HCT116 (cell line): ENCODE measurements around the gene PPM1H. TPM values are rescaled to one million over a fixed set of nuclear protein-coding genes. Genes with fewer than 3 reads are reported as not detected.

ENCODE experiments used
- ATAC-seq: fragments of 200-7000 bp; cut with Tn5 transposase; 2 replicates; pipeline ENCODE4 v1.9.1; 2020; ENCODE audit warnings: mild to moderate bottlenecking, moderate library complexity
- BruUV-seq: library from RNA; stranded (reverse); fragments of 400-500 nt; replicated peaks from 2 replicates; lab custom pipeline; 2021; lab: Mats Ljungman, UMichigan
- CTCF ChIA-PET: fragments of 300-600 bp; sonication (Branson Sonifier 250); formaldehyde crosslinking; loops from one replicate; lab custom pipeline; 2021; ENCODE audit warnings: antibody characterized with exemption; lab: Charles Lee
- POLR2A ChIA-PET: fragments of 300-600, 350-600 bp; sonication (Branson Sonifier 250); formaldehyde crosslinking; loops from one replicate; lab custom pipeline; 2021; ENCODE audit warnings: antibody characterized with exemption; lab: Charles Lee
- RAD21 ChIA-PET, 2 experiments: fragments of 300-600 bp; sonication (Branson Sonifier 250); formaldehyde crosslinking; loops; one replicate each; lab custom pipeline; 2023; ENCODE audit warnings: low total read pairs in 2 of 2; ENCODE audit not compliant: uncharacterized antibody in 2 of 2, unreplicated experiment in 2 of 2, low non-redundant PET in 1 of 2; lab: Charles Lee
- DNase-seq: peaks from one replicate; pipeline ENCODE4 v3.0.0-alpha.2; 2010; ENCODE audit warnings: low read depth, low spot score
- H2AFZ ChIP-seq: fragments of 200-600 bp; shearing (Covaris generic), sonication (generic); 2 replicates; pipeline ENCODE4 v1.6.1; 2017; ENCODE audit warnings: low read depth, mixed run types, mixed read lengths, antibody characterized with exemption, low read length; ENCODE audit not compliant: poor library complexity, severe bottlenecking
- H3K27ac ChIP-seq: 2 replicates; pipeline ENCODE4 v1.5.1; 2012; ENCODE audit warnings: low read depth, low read length
- H3K27me3 ChIP-seq: fragments of 200-600 bp; sonication (generic); 2 replicates; pipeline ENCODE4 v1.6.1; 2016; ENCODE audit warnings: mixed run types, low read length, mixed read lengths; ENCODE audit not compliant: insufficient read depth
- H3K36me3 ChIP-seq, 2 experiments: fragments of 200-500 bp in 1 of 2; fragments of 200-600 bp in 1 of 2; sonication (Bioruptor generic) in 1 of 2; sonication (generic) in 1 of 2; 2 replicates each; pipeline versions ENCODE4 v1.5.1 to v1.6.1; 2014 to 2016; ENCODE audit warnings: low read length in 2 of 2, inconsistent platforms in 1 of 2, mixed read lengths in 1 of 2, mixed run types in 1 of 2; ENCODE audit not compliant: insufficient read depth in 2 of 2, control insufficient read depth in 1 of 2
- H3K4me1 ChIP-seq, 2 experiments: fragments of 200-600 bp in 1 of 2; sonication (generic) in 1 of 2; 2 replicates each; pipeline versions ENCODE4 v1.5.1 to v1.6.1; 2012 to 2017; ENCODE audit warnings: low read length in 2 of 2, inconsistent platforms in 1 of 2, mild to moderate bottlenecking in 1 of 2, mixed read lengths in 1 of 2, mixed run types in 1 of 2, moderate library complexity in 1 of 2; ENCODE audit not compliant: insufficient read depth in 2 of 2, control insufficient read depth in 1 of 2
- H3K4me2 ChIP-seq: fragments of 200-600 bp; sonication (generic); 2 replicates; pipeline ENCODE4 v1.6.1; 2017; ENCODE audit warnings: mixed run types, low read length, mixed read lengths
- H3K4me3 ChIP-seq, 2 experiments: fragments of 200-600 bp in 1 of 2; sonication (generic) in 1 of 2; replicated peaks in 1 of 2; 2 replicates each; pipeline ENCODE4 v1.5.1; 2011 to 2016; ENCODE audit warnings: low read length in 2 of 2, control low read depth in 1 of 2, low read depth in 1 of 2, mild to moderate bottlenecking in 1 of 2, mixed read lengths in 1 of 2, mixed run types in 1 of 2
- H3K79me2 ChIP-seq: fragments of 200-600 bp; sonication (generic); 2 replicates; pipeline ENCODE4 v1.6.1; 2017; ENCODE audit warnings: mild to moderate bottlenecking, mixed run types, low read length, moderate library complexity, mixed read lengths; ENCODE audit not compliant: insufficient read depth
- H3K9ac ChIP-seq: fragments of 200-600 bp; sonication (generic); 2 replicates; pipeline ENCODE4 v1.6.1; 2016; ENCODE audit warnings: low read length, mixed read lengths
- H3K9me2 ChIP-seq: fragments of 200-600 bp; sonication (generic), shearing (Covaris generic); 2 replicates; pipeline ENCODE4 v1.6.1; 2017; ENCODE audit warnings: mixed run types, mild to moderate bottlenecking, moderate library complexity; ENCODE audit not compliant: insufficient read depth
- H3K9me3 ChIP-seq, 2 experiments: fragments of 200-500 bp in 1 of 2; fragments of 200-600 bp in 1 of 2; sonication (Bioruptor generic) in 1 of 2; sonication (generic) in 1 of 2; 2 replicates each; pipeline ENCODE4 v1.6.1; 2014 to 2017; ENCODE audit warnings: low read length in 2 of 2, mixed read lengths in 2 of 2, inconsistent platforms in 1 of 2, low read depth in 1 of 2, mild to moderate bottlenecking in 1 of 2, mixed run types in 1 of 2, moderate library complexity in 1 of 2; ENCODE audit not compliant: control insufficient read depth in 1 of 2, insufficient read depth in 1 of 2
- H4K20me1 ChIP-seq: fragments of 200-600 bp; sonication (generic), shearing (Covaris generic); 2 replicates; pipeline ENCODE4 v1.6.1; 2017; ENCODE audit warnings: mixed run types, mild to moderate bottlenecking, moderate library complexity; ENCODE audit not compliant: insufficient read depth
- ATF3 ChIP-seq: IDR thresholded peaks from 2 replicates; pipeline ENCODE4 v1.6.1; 2012
- CEBPB ChIP-seq: IDR thresholded peaks from 2 replicates; pipeline ENCODE4 v1.6.1; 2012; ENCODE audit warnings: low read depth
- CTCF ChIP-seq, 3 experiments: fragments of 200-600 bp in 1 of 3; sonication (generic) in 1 of 3; IDR thresholded peaks in 2 of 3; conservative IDR thresholded peaks in 1 of 3; 2 replicates each; pipeline ENCODE4 v1.5.1; 2012 to 2017; ENCODE audit warnings: low read depth in 2 of 3, low read length in 2 of 3, antibody characterized with exemption in 1 of 3, borderline replicate concordance in 1 of 3, control low read depth in 1 of 3, mild to moderate bottlenecking in 1 of 3, mixed read lengths in 1 of 3, mixed run types in 1 of 3, moderate library complexity in 1 of 3; ENCODE audit not compliant: insufficient read depth in 1 of 3
- EGR1 ChIP-seq: IDR thresholded peaks from 2 replicates; pipeline ENCODE4 v1.6.1; 2012; ENCODE audit warnings: low read depth
- EZH2phosphoT487 ChIP-seq: fragments of 200-600 bp; IDR thresholded peaks from 2 replicates; pipeline ENCODE4 v1.6.1; 2018; ENCODE audit warnings: antibody characterized with exemption, borderline replicate concordance
- JUND ChIP-seq: IDR thresholded peaks from 2 replicates; pipeline ENCODE4 v1.6.1; 2012
- MAX ChIP-seq: IDR thresholded peaks from 2 replicates; pipeline ENCODE4 v1.6.1; 2012
- POLR2A ChIP-seq: IDR thresholded peaks from 2 replicates; pipeline ENCODE4 v1.7.0; 2011; ENCODE audit warnings: borderline replicate concordance; ENCODE audit not compliant: insufficient read depth, insufficient read length; ENCODE audit errors: extremely low read depth
- RAD21 ChIP-seq: IDR thresholded peaks from 2 replicates; pipeline ENCODE4 v1.6.1; 2012; ENCODE audit warnings: low read depth, mild to moderate bottlenecking
- REST ChIP-seq: IDR thresholded peaks from 2 replicates; pipeline ENCODE4 v1.6.1; 2012; ENCODE audit warnings: low read depth
- SIN3A ChIP-seq: IDR thresholded peaks from 2 replicates; pipeline ENCODE4 v1.6.1; 2012; ENCODE audit warnings: low read depth
- SP1 ChIP-seq: IDR thresholded peaks from 2 replicates; pipeline ENCODE4 v1.6.1; 2012; ENCODE audit warnings: low read depth
- TCF7L2 ChIP-seq: IDR thresholded peaks from 2 replicates; pipeline ENCODE4 v1.7.0; 2011; ENCODE audit warnings: borderline replicate concordance, inconsistent platforms; ENCODE audit not compliant: insufficient read depth, insufficient read length; ENCODE audit errors: extremely low read depth
- YY1 ChIP-seq: IDR thresholded peaks from 2 replicates; pipeline ENCODE4 v1.6.1; 2011; ENCODE audit warnings: low read length, low read depth, moderate library complexity, mild to moderate bottlenecking; ENCODE audit not compliant: insufficient replicate concordance; ENCODE audit errors: extremely low read depth
- ZBTB33 ChIP-seq: IDR thresholded peaks from 2 replicates; pipeline ENCODE4 v1.6.1; 2011; ENCODE audit warnings: mild to moderate bottlenecking, low read length, moderate library complexity; ENCODE audit not compliant: insufficient replicate concordance; ENCODE audit errors: extremely low read depth
- ZFX ChIP-seq: fragments of 450-650 bp; IDR thresholded peaks from 2 replicates; pipeline ENCODE4 v1.6.1; 2017
- ZNF274 ChIP-seq: fragments of 200-500 bp; sonication (Bioruptor generic); IDR thresholded peaks from 2 replicates; pipeline ENCODE4 v1.6.1; 2014; ENCODE audit warnings: mild to moderate bottlenecking, low read depth, low read length, inconsistent platforms
- intact Hi-C: fragments of 100-400 bp; cut with micrococcal nuclease; formaldehyde crosslinking; loops from 2 replicates; pipeline ENCODE4 v1.10.0; 2022
- total RNA-seq: library from RNA; stranded (reverse); gene quantifications from one replicate; pipeline ENCODE4 v1.2.1, GENCODE V29; 2021; ENCODE audit not compliant: unreplicated experiment

Gene PPM1H
- total RNA-seq, 1 experiment from 2014 or later: 8.0 TPM

- no peak overlapping the region for H3K9ac ChIP-seq
- H2AFZ ChIP-seq: no peak overlapping the region
- H3K79me2 ChIP-seq: no peaks in the 10 kb centered on the region
- CTCF ChIA-PET: interaction anchor here (1.7 kb wide), 1 partner anchor 138 kb away, joined by 4 read pairs; no protein-coding TSS in a partner anchor
- H3K4me2 ChIP-seq: no peak overlapping the region
- peaks cover 9 to 18% of the 10 kb centered on the region in 2 experiments; a peak in 3 of 4 replicates for H3K4me1 ChIP-seq
- H3K9me3 ChIP-seq: no peaks in the 10 kb centered on the region
- no peak overlapping the region for H3K27ac ChIP-seq
- no TSS peak for BruUV-seq
- TF ChIP-seq ZFX (no peak), EGR1 (no peak), POLR2A (no peak), SIN3A (no peak), CTCF (IDR thresholded peaks at IDR 0.05 in 2 of 3, conservative IDR thresholded peaks at IDR 0.05 in 1 of 3; ENCODE audit: borderline replicate concordance in 1 of 3, insufficient read depth in 1 of 3, low read depth in 2 of 3, low read length in 2 of 3) (no peak), TCF7L2 (no peak), ATF3 (no peak), EZH2phosphoT487 (no peak), JUND (no peak), RAD21 (no peak), ZBTB33 (no peak), SP1 (no peak), REST (no peak), CEBPB (no peak), YY1 (no peak), MAX (no peak), ZNF274 (no peak)
- TF ChIP-seq, all 23 proteins: peak for 0
- Histone ChIP-seq H4K20me1 (no peaks in the 10 kb centered on the region), H3K9me2 (no peaks in the 10 kb centered on the region), H3K4me3 (no peak overlapping the region), H3K27me3 (no peaks in the 10 kb centered on the region), H3K36me3 (no peaks in the 10 kb centered on the region)
- POLR2A ChIA-PET: no interaction called here
- DNase-seq (no peak), ATAC-seq (no peak)
- RAD21 ChIA-PET: no interaction called here
- intact Hi-C loops: loop anchor here (10.0 kb wide), 1 partner anchor 116 kb away; no protein-coding TSS in a partner anchor
Observed at GRCh38 chr12:62930546-62931425, 4.2 kb downstream of the PPM1H start.
